HCT116 (cell line): ENCODE data around the gene AMACR.

ENCODE experiments used
- ATF3 ChIP-seq: IDR thresholded peaks from 2 replicates; pipeline ENCODE4 v1.6.1; 2012
- EZH2 ChIP-seq: fragments of 200-600 bp; sonication (generic); IDR thresholded peaks from 2 replicates; pipeline ENCODE4 v1.6.1; 2017; ENCODE audit warnings: antibody characterized with exemption, mixed run types
- POLR2A ChIP-seq: IDR thresholded peaks from 2 replicates; pipeline ENCODE4 v1.7.0; 2011; ENCODE audit warnings: borderline replicate concordance; ENCODE audit not compliant: insufficient read depth, insufficient read length; ENCODE audit errors: extremely low read depth
- POLR2AphosphoS5 ChIP-seq: IDR thresholded peaks from 2 replicates; pipeline ENCODE4 v1.6.1; 2011; ENCODE audit warnings: mild to moderate bottlenecking, low read depth, low read length, moderate library complexity
- RAD21 ChIP-seq: IDR thresholded peaks from 2 replicates; pipeline ENCODE4 v1.6.1; 2012; ENCODE audit warnings: low read depth, mild to moderate bottlenecking
- TCF7L2 ChIP-seq: IDR thresholded peaks from 2 replicates; pipeline ENCODE4 v1.7.0; 2011; ENCODE audit warnings: borderline replicate concordance, inconsistent platforms; ENCODE audit not compliant: insufficient read depth, insufficient read length; ENCODE audit errors: extremely low read depth
- ZNF274 ChIP-seq: fragments of 200-500 bp; sonication (Bioruptor generic); IDR thresholded peaks from 2 replicates; pipeline ENCODE4 v1.6.1; 2014; ENCODE audit warnings: mild to moderate bottlenecking, low read depth, low read length, inconsistent platforms

- TF ChIP-seq RAD21 (no peak), ATF3 (no peak), EZH2 (no peak), POLR2AphosphoS5 (no peak), TCF7L2 (no peak), ZNF274 (no peak), POLR2A (no peak)
These were observed 27.9 kb upstream of the AMACR start for GRCh38 chr5:34035756-34036155.
